T-cell (primary cell): ENCODE results near the gene DNASE1L2. TPM values are rescaled to one million over a fixed set of nuclear protein-coding genes. Genes with fewer than 3 reads are reported as not detected.

ENCODE experiments used
- ATAC-seq, 4 experiments: fragments of 200-7000 bp in 3 of 4; fragments of 150-1000 bp in 1 of 4; cut with Tn5 transposase; replicated peaks in 1 of 4; 1 replicate in 3 of 4; 2 replicates in 1 of 4; pipeline ENCODE4 v1.10.0; 2021; ENCODE audit warnings: moderate library complexity in 3 of 4, mild to moderate bottlenecking in 2 of 4, moderate number of reproducible peaks in 1 of 4
- CTCF ChIA-PET, 2 donors: fragments of 300-600 bp; sonication (Branson Sonifier 250); formaldehyde crosslinking; loops; one replicate each; lab custom pipeline; 2022; ENCODE audit warnings: antibody characterized with exemption in 2 of 2; lab: Charles Lee
- POLR2A ChIA-PET, 2 donors: fragments of 300-600 bp; sonication (Branson Sonifier 250); formaldehyde crosslinking; loops; one replicate each; lab custom pipeline; 2022; ENCODE audit warnings: antibody characterized with exemption in 2 of 2; lab: Charles Lee
- DNase-seq, 35 experiments: peaks; one replicate each; pipeline versions ENCODE4 v3.0.0 to v3.0.0-alpha.2; 2013 to 2023
- H3K27ac ChIP-seq: one replicate; pipeline ENCODE4 v1.5.1; 2013; ENCODE audit warnings: low read length
- H3K27me3 ChIP-seq, 2 experiments: replicated peaks in 1 of 2; 1 replicate in 1 of 2; 2 replicates in 1 of 2; pipeline versions ENCODE4 v1.6.1 to v1.7.0; 2013; ENCODE audit warnings: low read length in 1 of 2, mixed read lengths in 1 of 2; ENCODE audit not compliant: control insufficient read depth in 2 of 2, insufficient read depth in 2 of 2; ENCODE audit errors: extremely low read depth in 1 of 2
- H3K36me3 ChIP-seq, 2 donors: 1 replicate in 1 of 2; 2 replicates in 1 of 2; pipeline versions ENCODE4 v1.6.1 to v1.7.0; 2013; ENCODE audit warnings: low read length in 1 of 2; ENCODE audit not compliant: control insufficient read depth in 2 of 2, insufficient read depth in 1 of 2; ENCODE audit errors: extremely low read depth in 1 of 2
- H3K4me1 ChIP-seq, 2 experiments: 1 replicate in 1 of 2; 2 replicates in 1 of 2; pipeline versions ENCODE4 v1.6.1 to v1.7.0; 2013; ENCODE audit warnings: low read length in 2 of 2, mixed read lengths in 1 of 2; ENCODE audit not compliant: insufficient read depth in 2 of 2, control insufficient read depth in 1 of 2; ENCODE audit errors: extremely low read depth in 1 of 2
- H3K4me3 ChIP-seq, 2 donors: 1 replicate in 1 of 2; 2 replicates in 1 of 2; pipeline versions ENCODE4 v1.5.1 to v1.7.0; 2013; ENCODE audit warnings: mild to moderate bottlenecking in 2 of 2, low read length in 1 of 2, moderate library complexity in 1 of 2; ENCODE audit not compliant: control insufficient read depth in 1 of 2; ENCODE audit errors: extremely low read depth in 1 of 2
- H3K9me3 ChIP-seq: 2 replicates; pipeline ENCODE4 v1.7.0; 2013
- H3K27ac Mint-ChIP-seq, 2 donors: one replicate each; pipeline ENCODE4 v1.8.0; 2020 to 2021; ENCODE audit warnings: mild to moderate bottlenecking in 2 of 2, mixed read lengths in 2 of 2
- H3K27me3 Mint-ChIP-seq, 2 donors: one replicate each; pipeline ENCODE4 v1.8.0; 2021 to 2022; ENCODE audit warnings: mixed read lengths in 2 of 2
- H3K36me3 Mint-ChIP-seq: one replicate; pipeline ENCODE4 v1.8.0; 2021; ENCODE audit warnings: mixed read lengths
- H3K4me1 Mint-ChIP-seq, 3 donors: one replicate each; pipeline ENCODE4 v1.8.0; 2020 to 2022; ENCODE audit warnings: mixed read lengths in 3 of 3, mild to moderate bottlenecking in 1 of 3
- H3K4me3 Mint-ChIP-seq, 3 donors: one replicate each; pipeline ENCODE4 v1.8.0; 2020 to 2022; ENCODE audit warnings: mild to moderate bottlenecking in 3 of 3, mixed read lengths in 3 of 3, moderate library complexity in 3 of 3
- H3K9me3 Mint-ChIP-seq, 3 donors: one replicate each; pipeline ENCODE4 v1.8.0; 2020 to 2022; ENCODE audit warnings: mixed read lengths in 3 of 3
- WGBS: methylation state at CpG from one replicate; pipeline ENCODE4 v1.1.5; 2013; ENCODE audit warnings: missing lambda C conversion rate; ENCODE audit not compliant: insufficient coverage; 5-methylcytosine and 5-hydroxymethylcytosine counted together
- total RNA-seq, 35 experiments: library from RNA in 6 of 35; stranded (reverse) in 6 of 35; fragments of 120-200 nt in 1 of 35; gene quantifications; one replicate each; pipeline versions ENCODE4 v1.2.1 to v1.2.4 and lab custom pipeline; 2013 to 2026

The DNASE1L2 gene
- total RNA-seq, 5 donors from 2014 or later (not counting 1 experiment from before 2014, with no cell fraction given), result 0.63 to 3.3 (median 1.9) TPM

DNA sequence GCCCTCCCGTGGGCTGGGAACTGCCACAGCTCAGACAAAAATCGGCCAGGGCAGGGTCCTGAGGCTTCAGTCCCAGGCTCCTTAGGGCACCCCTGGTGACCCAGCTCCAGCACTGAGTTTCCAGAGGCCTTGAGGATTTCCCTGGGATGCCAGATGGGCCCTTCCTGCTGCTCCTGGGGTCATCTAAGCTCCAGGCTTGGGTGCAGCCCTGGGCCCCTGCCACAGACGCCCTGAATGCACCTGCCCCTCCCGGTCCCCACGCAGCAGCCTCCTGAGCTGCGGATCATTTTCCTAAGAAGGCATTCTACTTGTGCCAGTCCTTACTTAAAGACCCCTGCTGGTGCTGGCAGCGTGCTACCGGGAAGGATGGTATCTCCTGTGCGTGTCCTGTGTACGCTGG is 37.7 kb downstream of the DNASE1L2 start:
- Histone ChIP-seq H3K27me3 (no peaks in the 10 kb centered on the region), H3K4me3 (no peak overlapping the region), H3K27ac (no peak overlapping the region), H3K36me3 (no peaks in the 10 kb centered on the region), H3K4me1 (peaks cover 4 to 17% of the 10 kb centered on the region in 2 experiments), H3K9me3 (no peaks in the 10 kb centered on the region)
- 93% methylated on average over 9 of the region's 10 CpGs for whole genome bisulfite sequencing
- no peak overlapping the region for H3K27ac Mint-ChIP-seq
- H3K4me1 Mint-ChIP-seq, result peaks cover 8 to 14% (median 10%) of the 10 kb centered on the region in 3 donors
- no peak overlapping the region for H3K4me3 Mint-ChIP-seq
- H3K27me3 Mint-ChIP-seq, result no peaks in the 10 kb centered on the region
- H3K9me3 Mint-ChIP-seq, result no peaks in the 10 kb centered on the region
- ChIA-PET POLR2A (interaction anchor here in 1 of 2 donors (0.6 kb wide), 1 partner anchor 206 kb away, joined by 5 read pairs; no protein-coding TSS in a partner anchor), CTCF (no interaction called here)
- H3K36me3 Mint-ChIP-seq, result no peaks in the 10 kb centered on the region
- DNase-seq (no peak), ATAC-seq (no peak)

GRCh38 chr16:2275476-2276367 is 39.5 kb downstream of the DNASE1L2 start:
- Mint-ChIP-seq H3K27me3 (no peaks in the 10 kb centered on the region), H3K27ac (no peak overlapping the region), H3K36me3 (peaks cover under 1% of the 10 kb centered on the region), H3K9me3 (no peaks in the 10 kb centered on the region), H3K4me3 (no peak overlapping the region), H3K4me1 (peaks cover 0 to 2% (median 0%) of the 10 kb centered on the region in 3 donors)
- Histone ChIP-seq H3K4me3 (no peak overlapping the region), H3K36me3 (no peaks in the 10 kb centered on the region), H3K4me1 (peaks cover 0 to 2% of the 10 kb centered on the region in 2 experiments), H3K27me3 (no peaks in the 10 kb centered on the region), H3K9me3 (no peaks in the 10 kb centered on the region), H3K27ac (no peak overlapping the region)
- ChIA-PET POLR2A (no interaction called here), CTCF (no interaction called here)
- 91% methylated on average over 22 of the region's 30 CpGs for WGBS
- ATAC-seq (no peak), DNase-seq (no peak)

DNA sequence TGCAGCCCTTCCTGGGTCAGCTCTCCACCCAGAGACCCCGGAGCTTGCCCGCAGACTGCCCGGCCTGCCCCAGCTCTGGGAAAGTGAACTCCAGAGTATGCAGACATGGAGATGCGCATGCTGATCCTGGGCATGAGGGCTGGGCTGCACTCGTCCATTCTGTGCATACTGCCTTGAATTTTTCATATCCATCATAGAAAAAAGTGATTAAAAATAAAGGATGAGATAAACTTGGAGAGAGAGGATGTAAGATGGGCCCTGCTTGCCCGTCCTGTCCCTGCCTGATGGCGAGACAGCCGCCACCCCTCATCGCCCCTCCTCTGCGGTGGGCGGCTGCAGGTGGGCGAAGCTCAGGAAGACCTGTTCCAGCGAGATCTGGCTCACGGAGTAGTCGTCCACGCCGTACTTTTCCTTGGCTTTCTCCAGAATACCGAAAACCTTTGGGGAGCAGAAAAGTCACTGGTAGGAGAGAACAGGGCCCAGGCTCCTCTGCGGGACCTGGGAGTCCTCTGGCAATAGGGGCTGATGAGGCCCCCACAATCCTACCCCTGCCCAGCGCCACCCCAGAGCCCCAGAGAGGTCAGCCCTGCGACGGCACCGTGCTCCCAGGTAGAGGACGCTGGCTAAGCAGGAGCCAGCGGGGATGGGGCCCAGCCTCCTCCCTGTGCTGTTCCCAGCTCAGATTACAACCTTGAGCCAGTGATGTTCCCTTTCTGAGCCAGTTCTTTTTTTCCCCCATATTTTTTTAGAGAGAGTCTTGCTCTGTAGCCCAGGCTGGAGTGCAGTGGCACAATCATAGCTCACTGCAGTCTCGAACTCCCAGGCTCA is 40.3 kb downstream of the DNASE1L2 start:
- ATAC-seq, result no peak
- 93% methylated on average over 16 of the region's 26 CpGs for WGBS
- Histone ChIP-seq H3K36me3 (no peaks in the 10 kb centered on the region), H3K27me3 (no peaks in the 10 kb centered on the region), H3K4me3 (no peak overlapping the region), H3K9me3 (no peaks in the 10 kb centered on the region), H3K4me1 (peaks cover 0 to 1% of the 10 kb centered on the region in 2 experiments), H3K27ac (no peak overlapping the region)
- no peaks in the 10 kb centered on the region for H3K27me3 Mint-ChIP-seq
- H3K36me3 Mint-ChIP-seq, result peaks cover 4% of the 10 kb centered on the region
- H3K9me3 Mint-ChIP-seq, result no peaks in the 10 kb centered on the region
- no peak overlapping the region for H3K27ac Mint-ChIP-seq
- no peak for DNase-seq
- ChIA-PET POLR2A (no interaction called here), CTCF (no interaction called here)
- no peak overlapping the region for H3K4me3 Mint-ChIP-seq
- no peaks in the 10 kb centered on the region for H3K4me1 Mint-ChIP-seq

- Histone ChIP-seq H3K27me3 (no peaks in the 10 kb centered on the region), H3K4me3 (no peak overlapping the region), H3K36me3 (no peaks in the 10 kb centered on the region), H3K27ac (no peak overlapping the region), H3K4me1 (no peaks in the 10 kb centered on the region), H3K9me3 (no peaks in the 10 kb centered on the region)
- ChIA-PET POLR2A (no interaction called here), CTCF (no interaction called here)
- no peaks in the 10 kb centered on the region for H3K27me3 Mint-ChIP-seq
- DNase-seq, result no peak
- no peak overlapping the region for H3K4me3 Mint-ChIP-seq
- no peak for ATAC-seq
- H3K4me1 Mint-ChIP-seq, result no peaks in the 10 kb centered on the region
- H3K9me3 Mint-ChIP-seq, result no peaks in the 10 kb centered on the region
- H3K27ac Mint-ChIP-seq, result no peak overlapping the region
- H3K36me3 Mint-ChIP-seq, result peaks cover 4% of the 10 kb centered on the region
- WGBS, result 90% methylated on average over 19 of the region's 25 CpGs
Observed at GRCh38 chr16:2277466-2278271, 41.4 kb downstream of the DNASE1L2 start.

DNA sequence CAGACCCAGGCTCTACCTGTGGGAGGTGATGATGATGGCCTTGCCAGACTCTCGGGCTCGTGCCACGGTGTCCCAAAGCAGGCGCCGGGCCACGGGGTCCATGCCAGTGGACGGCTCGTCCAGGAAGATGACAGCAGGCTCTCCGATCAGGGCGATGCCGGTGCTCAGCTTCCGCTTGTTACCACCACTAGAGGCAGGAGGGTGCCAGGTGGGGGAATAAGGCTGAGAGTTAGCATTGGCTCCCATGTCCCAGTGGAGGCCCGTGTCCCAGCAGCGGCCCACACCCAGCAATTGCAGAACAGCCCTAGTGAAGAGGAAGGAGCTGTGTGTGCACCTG is 42.0 kb downstream of the DNASE1L2 start:
- Histone ChIP-seq H3K4me3 (no peak overlapping the region), H3K9me3 (no peaks in the 10 kb centered on the region), H3K27ac (no peak overlapping the region), H3K27me3 (no peaks in the 10 kb centered on the region), H3K36me3 (no peaks in the 10 kb centered on the region), H3K4me1 (no peaks in the 10 kb centered on the region)
- H3K27me3 Mint-ChIP-seq, result no peaks in the 10 kb centered on the region
- no peak overlapping the region for H3K27ac Mint-ChIP-seq
- no peak for ATAC-seq
- no peaks in the 10 kb centered on the region for H3K4me1 Mint-ChIP-seq
- no peak overlapping the region for H3K4me3 Mint-ChIP-seq
- ChIA-PET POLR2A (no interaction called here), CTCF (no interaction called here)
- no peak for DNase-seq
- 97% methylated on average over 14 of the region's 14 CpGs for WGBS
- H3K9me3 Mint-ChIP-seq, result no peaks in the 10 kb centered on the region
- peaks cover 4% of the 10 kb centered on the region for H3K36me3 Mint-ChIP-seq
